MM.1S (cell line): ENCODE measurements around the gene SERP2.

Experiments
- CTCF ChIP-seq: fragments of 300-600 bp; sonication (generic); IDR thresholded peaks from 2 replicates; pipeline ENCODE4 v1.5.1; 2016; ENCODE audit warnings: antibody characterized with exemption, low read length, mixed read lengths
- EZH2 ChIP-seq: fragments of 300-600 bp; sonication (generic); optimal IDR thresholded peaks from 2 replicates; pipeline ENCODE3; 2017; ENCODE audit warnings: low read depth, mild to moderate bottlenecking, antibody characterized with exemption, low read length, mixed read lengths

DNA sequence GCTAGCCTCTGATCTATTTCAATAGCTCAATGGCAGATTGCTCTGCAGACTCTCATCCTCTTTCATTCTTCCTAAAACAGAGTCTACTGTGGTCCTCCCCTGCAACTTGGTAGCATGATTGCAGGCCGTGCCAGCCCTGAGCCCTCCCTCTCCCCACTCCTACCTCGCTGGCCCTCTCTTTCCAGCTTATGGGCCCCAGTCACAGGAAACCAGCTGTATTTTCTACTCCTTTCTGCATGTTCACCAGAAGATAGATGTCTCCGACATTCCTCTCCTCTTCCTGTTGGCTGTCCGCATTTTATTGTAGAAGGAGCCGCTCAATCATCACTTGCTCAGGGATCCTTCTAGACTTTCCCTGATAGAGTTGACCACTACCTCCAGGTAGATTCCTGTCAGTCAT is 50.2 kb downstream of the SERP2 start:
- TF ChIP-seq CTCF: no peak
- no peak for TF ChIP-seq EZH2
